Epidermal melanocyte (primary cell): ENCODE data around the gene BOLA2B.

Experiments used
- DNase-seq: peaks from one replicate; pipeline ENCODE4 v3.0.0; 2011; ENCODE audit warnings: low spot score; ENCODE audit not compliant: insufficient read length

BOLA2B gene

GRCh38 chr16:30143347-30143702, 50.1 kb downstream of the BOLA2B start:
- DNase-seq = no peak
